ENCODE measurements around the gene TWF2.

TWF2 gene

GRCh38 chr3:52228266-52228665, 10.7 kb downstream of the TWF2 start:
- in situ Hi-C loops (cut with HindIII; ENCODE audit: low pct_ligation_motif_present, low pct_unique_long_range_greater_than_20kb, low sequenced_read_pairs) = no loop called here
- DNase-seq = no peak

GRCh38 chr3:52227766-52228165, 11.2 kb downstream of the TWF2 start:
- DNase-seq = no peak
- in situ Hi-C loops (cut with HindIII; ENCODE audit: low pct_ligation_motif_present, low pct_unique_long_range_greater_than_20kb, low sequenced_read_pairs) = no loop called here

- in situ Hi-C loops (cut with HindIII; ENCODE audit: low pct_ligation_motif_present, low pct_unique_long_range_greater_than_20kb, low sequenced_read_pairs) = no loop called here
- no peak for DNase-seq
Observed at GRCh38 chr3:52227117-52227516, 11.8 kb downstream of the TWF2 start.

- no peak for DNase-seq
- in situ Hi-C loops (cut with HindIII; ENCODE audit: low pct_ligation_motif_present, low pct_unique_long_range_greater_than_20kb, low sequenced_read_pairs) = no loop called here
Observed at GRCh38 chr3:52226229-52226817, 12.6 kb downstream of the TWF2 start.

GRCh38 chr3:52225452-52226228, 13.3 kb downstream of the TWF2 start, which contains the start of gene TLR9:
Gene TLR9, minus strand, starts transcription at chr3:52225645. Its CDS starts 116 bp downstream, at chr3:52225529.
- in situ Hi-C loops (cut with HindIII; ENCODE audit: low pct_ligation_motif_present, low pct_unique_long_range_greater_than_20kb, low sequenced_read_pairs) = no loop called here
- no peak for DNase-seq

- no peak for DNase-seq
- in situ Hi-C loops (cut with HindIII; ENCODE audit: low pct_ligation_motif_present, low pct_unique_long_range_greater_than_20kb, low sequenced_read_pairs) = no loop called here
Observed at GRCh38 chr3:52223449-52224408, 15.2 kb downstream of the TWF2 start.

GRCh38 chr3:52222319-52223221, 16.4 kb downstream of the TWF2 start:
- in situ Hi-C loops (cut with HindIII; ENCODE audit: low pct_ligation_motif_present, low pct_unique_long_range_greater_than_20kb, low sequenced_read_pairs) = no loop called here
- DNase-seq = no peak

- in situ Hi-C loops (cut with HindIII; ENCODE audit: low pct_ligation_motif_present, low pct_unique_long_range_greater_than_20kb, low sequenced_read_pairs) = no loop called here
- DNase-seq = no peak
Observed at GRCh38 chr3:52221563-52222318, 17.2 kb downstream of the TWF2 start.

- DNase-seq = no peak
- in situ Hi-C loops (cut with HindIII; ENCODE audit: low pct_ligation_motif_present, low pct_unique_long_range_greater_than_20kb, low sequenced_read_pairs) = no loop called here
Observed at GRCh38 chr3:52221141-52221562, 17.8 kb downstream of the TWF2 start.

GRCh38 chr3:52220380-52221026, 18.5 kb downstream of the TWF2 start:
- in situ Hi-C loops (cut with HindIII; ENCODE audit: low pct_ligation_motif_present, low pct_unique_long_range_greater_than_20kb, low sequenced_read_pairs) = no loop called here
- DNase-seq = peak; percentile 56

GRCh38 chr3:52218937-52219650, 19.9 kb downstream of the TWF2 start:
- in situ Hi-C loops (cut with HindIII; ENCODE audit: low pct_ligation_motif_present, low pct_unique_long_range_greater_than_20kb, low sequenced_read_pairs) = no loop called here
- DNase-seq = no peak

GRCh38 chr3:52218454-52218853, 20.5 kb downstream of the TWF2 start:
- in situ Hi-C loops (cut with HindIII; ENCODE audit: low pct_ligation_motif_present, low pct_unique_long_range_greater_than_20kb, low sequenced_read_pairs) = no loop called here
- no peak for DNase-seq

- in situ Hi-C loops (cut with HindIII; ENCODE audit: low pct_ligation_motif_present, low pct_unique_long_range_greater_than_20kb, low sequenced_read_pairs) = no loop called here
- DNase-seq = no peak
Observed at GRCh38 chr3:52218026-52218425, 20.9 kb downstream of the TWF2 start.

GRCh38 chr3:52217409-52217805, 21.6 kb downstream of the TWF2 start:
- in situ Hi-C loops (cut with HindIII; ENCODE audit: low pct_ligation_motif_present, low pct_unique_long_range_greater_than_20kb, low sequenced_read_pairs) = no loop called here
- no peak for DNase-seq

- in situ Hi-C loops (cut with HindIII; ENCODE audit: low pct_ligation_motif_present, low pct_unique_long_range_greater_than_20kb, low sequenced_read_pairs) = no loop called here
- DNase-seq = peak; percentile 58
Observed at GRCh38 chr3:52216585-52217408, 22.2 kb downstream of the TWF2 start.

- in situ Hi-C loops (cut with HindIII; ENCODE audit: low pct_ligation_motif_present, low pct_unique_long_range_greater_than_20kb, low sequenced_read_pairs) = no loop called here
- DNase-seq = no peak
Observed at GRCh38 chr3:52215351-52215750, 23.6 kb downstream of the TWF2 start.
